ENCODE data around the gene HPD.

HPD gene

GRCh38 chr12:121802843-121803698 is 55.6 kb downstream of the HPD start:
- H3K4me3 ChIP-seq (replicated peaks in 1 of 2; ENCODE audit: low read depth in 2 of 2, low read length in 2 of 2): peak overlapping the region; percentile 66 to 69
- no peak for TF ChIP-seq CTCF (IDR thresholded peaks at IDR 0.05; ENCODE audit: low read depth, low read length)
- DNase-seq (ENCODE audit: low read depth in 2 of 2): peak; percentile 97 to 98

GRCh38 chr12:121802485-121802842 is 56.2 kb downstream of the HPD start:
- TF ChIP-seq CTCF (IDR thresholded peaks at IDR 0.05; ENCODE audit: low read depth, low read length): no peak
- H3K4me3 ChIP-seq (replicated peaks in 1 of 2; ENCODE audit: low read depth in 2 of 2, low read length in 2 of 2): peak overlapping the region; percentile 66 to 69

GRCh38 chr12:121801595-121802484 is 56.8 kb downstream of the HPD start:
- peak overlapping the region; percentile 66 to 69 for H3K4me3 ChIP-seq (replicated peaks in 1 of 2; ENCODE audit: low read depth in 2 of 2, low read length in 2 of 2)
- no peak for TF ChIP-seq CTCF (IDR thresholded peaks at IDR 0.05; ENCODE audit: low read depth, low read length)
- peak; percentile 66 to 79 for DNase-seq (ENCODE audit: low read depth in 2 of 2)

More at GRCh38 chr12:121802485-121802842, 56.2 kb downstream of the HPD start:
- DNase-seq (ENCODE audit: low read depth in 2 of 2): no peak

- no peak for TF ChIP-seq CTCF (IDR thresholded peaks at IDR 0.05; ENCODE audit: low read depth, low read length)
- peak; percentile 84 to 89 for DNase-seq (ENCODE audit: low read depth in 2 of 2)
- peak overlapping the region; percentile 66 to 69 for H3K4me3 ChIP-seq (replicated peaks in 1 of 2; ENCODE audit: low read depth in 2 of 2, low read length in 2 of 2)
Measured at GRCh38 chr12:121800694-121801594, 57.7 kb downstream of the HPD start.

- no peak for TF ChIP-seq CTCF (IDR thresholded peaks at IDR 0.05; ENCODE audit: low read depth, low read length)
Measured at GRCh38 chr12:121799842-121800693, 58.6 kb downstream of the HPD start.

More at GRCh38 chr12:121799842-121800693, 58.6 kb downstream of the HPD start:
- DNase-seq (ENCODE audit: low read depth in 2 of 2): peak; percentile 90 to 93
- peak overlapping the region; percentile 47 to 69 for H3K4me3 ChIP-seq (replicated peaks in 1 of 2; ENCODE audit: low read depth in 2 of 2, low read length in 2 of 2)
